ENCODE data around the gene OGDH.
A peak's percentile ranks its signal among the peaks of the same experiment; 100 is the strongest.

Gene OGDH

GRCh38 chr7:44738051-44738723 lies 131.8 kb downstream of the OGDH start:
- no peak for DNase-seq (ENCODE audit: low read depth in 2 of 2)

DNA sequence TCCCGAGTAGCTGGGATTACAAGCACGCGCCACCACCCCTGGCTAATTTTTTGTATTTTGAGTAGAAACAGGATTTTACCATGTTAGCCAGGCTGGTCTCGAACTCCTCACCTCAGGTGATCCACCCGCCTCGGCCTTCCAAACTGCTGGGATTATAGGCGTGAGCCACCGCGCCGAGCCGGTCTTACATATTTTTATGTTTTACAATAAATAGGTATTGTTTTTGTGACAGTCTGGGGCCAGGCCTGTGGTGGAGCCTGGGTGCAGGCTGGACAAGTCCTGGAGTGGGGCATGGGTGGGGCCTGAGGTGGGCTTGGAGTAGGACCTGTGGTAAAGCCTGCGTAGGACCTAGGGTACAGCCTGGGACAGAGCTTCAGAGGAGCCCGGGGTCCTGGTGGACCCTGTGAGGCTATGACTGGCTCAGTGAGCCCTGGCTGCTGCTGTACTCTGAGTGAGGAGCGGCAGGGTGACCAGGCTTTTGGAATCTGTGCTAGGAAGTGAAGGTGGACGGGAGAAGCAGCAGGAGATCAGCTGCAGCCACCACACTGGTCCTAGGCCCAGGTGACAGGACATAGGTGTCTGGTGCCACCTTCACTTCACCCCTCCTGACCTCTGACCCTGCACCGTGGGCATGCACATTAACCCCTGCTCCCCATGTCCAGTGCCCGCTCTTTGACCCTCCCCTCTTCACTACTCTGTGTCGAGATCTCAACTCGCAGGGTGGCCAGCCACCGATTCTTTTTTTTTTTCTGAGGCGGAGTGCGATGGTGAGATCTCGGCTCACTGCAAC lies 132.6 kb downstream of the OGDH start:
- DNase-seq (ENCODE audit: low read depth in 2 of 2): no peak

DNA sequence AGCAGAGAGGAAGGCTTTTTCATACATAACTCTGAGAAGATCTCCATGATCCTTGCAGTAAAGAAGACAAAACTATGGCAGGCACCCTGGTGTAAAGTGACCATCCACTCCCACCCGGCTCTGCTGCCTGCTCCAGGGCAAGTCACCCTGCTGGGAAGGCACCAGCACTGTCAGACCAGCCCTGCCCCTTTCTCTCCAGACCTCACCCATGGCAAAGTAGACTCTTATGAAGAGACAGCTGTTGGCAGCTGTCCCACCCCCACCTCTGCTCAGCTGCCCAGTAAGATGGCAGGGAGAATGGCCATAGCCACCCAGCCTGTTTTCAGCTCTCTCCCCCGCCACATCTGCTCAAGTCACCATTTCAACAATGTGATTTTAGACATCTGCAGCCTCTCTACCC lies 133.6 kb downstream of the OGDH start:
- no peak for DNase-seq (ENCODE audit: low read depth in 2 of 2)

DNA sequence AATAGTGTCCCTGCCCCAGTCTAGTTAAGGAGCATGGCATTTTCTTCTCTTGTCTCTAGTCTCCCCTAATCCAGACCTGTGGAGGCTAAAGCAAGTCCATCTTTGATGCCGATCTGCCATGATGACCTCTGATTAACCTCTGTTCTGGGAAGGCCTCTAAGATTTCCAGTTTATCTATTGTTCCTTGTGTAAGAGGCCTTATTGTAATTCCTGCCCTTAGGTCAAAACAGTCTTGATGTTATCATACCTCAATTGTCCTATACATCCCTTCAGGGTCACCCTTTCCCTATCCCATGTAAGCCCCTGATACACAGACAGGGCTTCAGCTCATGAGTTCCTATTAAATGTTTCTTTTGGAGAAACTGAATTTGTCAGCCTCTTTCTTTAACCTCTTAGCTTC lies 137.3 kb downstream of the OGDH start:
- DNase-seq (ENCODE audit: low read depth in 2 of 2): no peak

- DNase-seq (ENCODE audit: low read depth in 2 of 2): peak; percentile 90 to 91
Observed at GRCh38 chr7:44748045-44748947, 141.9 kb downstream of the OGDH start, which contains the start of gene ZMIZ2. Gene ZMIZ2 (plus strand): TSS chr7:44748847. CDS start chr7:44756250, 7,403 bp downstream.

DNA sequence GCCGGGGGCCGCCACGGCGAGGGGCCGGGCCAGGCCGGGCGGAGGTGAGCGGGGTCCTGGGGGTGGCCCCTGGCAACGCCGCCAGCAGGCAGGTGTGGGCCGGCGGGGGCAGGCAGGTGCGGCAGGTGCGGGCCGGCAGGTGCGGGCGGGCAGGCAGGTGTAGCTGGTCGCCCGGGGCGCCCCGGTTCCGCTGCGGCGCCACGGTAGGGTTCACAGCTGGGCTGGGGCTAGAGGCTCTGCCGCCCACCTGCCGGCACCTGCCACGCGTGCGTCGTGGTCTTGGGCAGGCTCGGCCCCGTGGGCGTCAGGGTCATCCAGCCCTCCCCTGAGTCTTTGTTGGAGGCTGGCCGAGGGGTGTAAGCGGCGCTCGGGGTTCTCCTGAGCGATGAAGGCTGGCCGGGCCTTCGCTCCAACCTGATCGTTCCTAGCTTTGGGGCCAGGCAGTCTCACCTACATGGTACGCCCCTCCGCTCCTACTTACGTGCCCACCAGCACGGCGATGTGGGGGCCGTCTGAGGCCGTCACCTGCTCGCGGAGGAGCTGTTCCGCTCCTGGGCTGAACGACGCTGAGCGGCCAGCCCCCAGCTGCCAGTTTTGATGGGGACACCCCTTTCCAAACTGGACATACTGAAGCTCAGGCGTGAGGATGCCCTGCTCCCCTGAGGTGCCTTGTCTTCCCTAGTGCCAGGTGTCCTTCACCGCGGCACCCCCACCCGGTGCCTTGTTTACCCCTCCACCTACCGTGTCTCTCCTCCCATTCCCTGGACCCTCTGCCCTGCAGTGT lies 142.7 kb downstream of the OGDH start:
- DNase-seq (ENCODE audit: low read depth in 2 of 2): no peak

DNA sequence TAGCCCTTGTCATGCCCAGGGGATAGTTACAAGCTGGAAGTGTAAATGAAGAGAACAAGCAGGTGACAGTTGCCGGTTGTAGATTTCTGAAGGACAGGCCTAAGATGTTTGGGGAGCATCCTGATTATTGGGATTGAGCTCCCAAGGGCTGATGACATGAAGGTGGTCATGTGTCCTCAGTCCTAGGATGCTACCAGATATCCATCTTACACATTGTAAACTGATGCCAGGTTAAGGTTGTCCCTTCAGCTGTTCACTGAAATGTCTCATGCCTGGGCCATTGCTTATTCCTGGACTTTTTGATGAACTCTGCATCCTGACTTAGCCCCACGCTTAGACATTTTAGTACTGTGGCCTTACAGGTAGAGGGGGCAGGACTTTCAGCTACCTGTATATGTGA lies 143.6 kb downstream of the OGDH start:
- DNase-seq (ENCODE audit: low read depth in 2 of 2): no peak

DNA sequence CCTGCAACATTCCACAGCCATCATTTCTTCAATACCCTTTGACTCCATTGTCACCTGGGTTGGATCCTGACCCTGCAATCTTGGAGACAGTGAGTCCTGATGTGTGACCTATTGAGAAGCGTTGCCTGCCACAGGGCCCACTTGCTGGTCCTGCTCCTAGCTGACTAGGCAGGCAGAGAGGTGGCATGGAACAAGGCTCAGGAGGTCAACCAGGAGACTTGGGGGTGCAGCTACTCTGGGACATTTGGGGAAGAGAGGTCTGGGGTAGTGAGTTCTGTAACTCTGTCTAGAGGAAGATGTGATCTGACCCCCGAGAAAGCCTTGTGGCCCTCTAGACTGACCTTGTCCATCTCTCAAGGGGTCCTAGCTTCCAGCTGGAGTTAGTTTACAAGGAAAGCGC lies 144.0 kb downstream of the OGDH start:
- no peak for DNase-seq (ENCODE audit: low read depth in 2 of 2)

DNA sequence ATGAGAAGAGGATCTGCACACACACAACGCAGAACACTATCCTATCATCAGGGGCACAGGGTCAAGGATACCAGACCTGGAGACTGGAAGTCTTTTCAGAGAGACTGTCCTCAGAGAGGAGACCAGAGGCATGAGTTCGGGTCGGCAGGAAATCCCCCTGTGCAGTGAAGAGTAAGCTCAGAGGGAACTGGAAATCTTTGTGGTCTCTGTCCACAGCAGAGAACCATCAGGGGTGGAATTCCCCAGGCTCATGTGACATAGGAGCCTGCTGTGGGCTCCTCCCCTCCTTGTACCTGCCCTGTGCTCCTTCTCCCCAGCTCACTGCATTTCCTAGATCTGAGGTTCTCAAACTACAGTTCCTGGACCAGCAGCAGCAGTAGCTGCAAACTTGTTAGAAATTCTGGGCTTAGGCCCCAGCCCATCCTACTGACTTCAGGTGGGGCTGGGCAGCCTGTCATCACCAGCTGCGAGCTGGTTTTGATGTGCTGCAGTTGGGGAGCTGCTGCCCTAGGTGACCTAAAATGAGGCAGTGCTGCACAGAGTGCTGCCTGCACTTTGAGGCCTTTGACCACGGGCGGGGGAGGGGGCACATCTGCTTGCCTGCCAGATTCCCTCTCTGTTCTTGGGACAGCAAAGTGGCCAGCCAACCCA lies 144.6 kb downstream of the OGDH start:
- DNase-seq (ENCODE audit: low read depth in 2 of 2): no peak

DNA sequence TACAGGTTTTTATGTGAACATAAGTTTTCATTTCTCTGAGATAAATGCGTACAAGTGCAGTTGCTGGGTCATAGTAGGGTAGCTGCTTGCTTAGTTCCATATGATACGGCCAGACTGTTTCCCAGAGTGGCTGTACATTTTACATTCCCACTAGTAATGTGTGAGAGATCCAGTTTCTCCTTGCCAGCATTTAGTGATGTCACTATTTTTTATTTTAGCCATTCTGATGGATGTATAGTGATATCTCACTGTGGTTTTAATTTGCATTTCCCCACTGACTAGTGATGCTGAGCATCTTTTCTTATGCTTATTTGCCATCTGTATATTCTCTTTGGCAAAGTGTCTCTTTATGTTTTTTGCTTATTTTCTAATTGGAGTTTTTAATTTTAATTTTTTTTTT lies 146.4 kb downstream of the OGDH start:
- no peak for DNase-seq (ENCODE audit: low read depth in 2 of 2)

DNA sequence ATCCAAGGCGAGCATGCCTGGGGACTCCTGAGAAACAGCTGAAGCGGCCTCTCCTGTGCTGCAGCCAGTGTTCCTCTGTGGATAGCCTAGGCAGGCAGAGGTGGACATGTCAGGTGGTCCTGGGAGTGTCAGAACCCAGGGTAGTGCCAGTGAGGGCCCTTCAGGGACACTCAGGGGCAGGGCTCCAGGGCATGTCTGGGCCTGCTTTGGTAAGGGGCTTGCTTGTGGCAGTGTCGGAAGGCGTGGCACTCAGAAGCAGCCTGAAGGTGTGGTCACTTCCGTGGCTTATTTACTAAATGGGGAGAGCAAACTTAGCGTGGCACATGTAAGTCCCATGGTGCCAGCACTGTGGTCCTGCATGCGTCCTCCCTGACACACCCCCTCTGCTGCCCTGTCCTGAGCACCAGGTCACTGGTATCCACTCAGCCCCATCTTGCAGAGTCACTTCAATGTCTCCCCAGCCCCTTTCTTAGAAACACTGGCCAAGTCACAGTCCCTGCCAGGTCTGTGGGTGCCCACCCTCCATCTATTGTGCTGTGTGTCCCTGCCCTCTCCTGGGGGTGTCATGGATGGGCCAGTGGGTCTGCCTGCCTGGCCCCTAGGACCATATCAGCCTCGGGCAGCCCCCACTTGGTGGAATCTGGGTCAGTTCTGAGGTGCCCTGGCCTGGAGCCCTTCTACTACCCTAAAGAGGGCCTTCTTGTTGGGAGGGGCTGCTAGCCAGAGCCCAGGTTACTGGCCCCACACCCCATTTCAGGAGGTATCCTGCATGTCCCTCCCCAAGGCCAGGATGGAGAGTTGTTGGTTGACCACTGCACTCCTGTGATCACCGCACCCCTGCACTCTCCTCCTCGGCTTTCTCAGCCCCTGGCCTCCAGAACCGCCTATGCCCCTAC lies 148.6 kb downstream of the OGDH start:
- no peak for DNase-seq (ENCODE audit: low read depth in 2 of 2)

DNA sequence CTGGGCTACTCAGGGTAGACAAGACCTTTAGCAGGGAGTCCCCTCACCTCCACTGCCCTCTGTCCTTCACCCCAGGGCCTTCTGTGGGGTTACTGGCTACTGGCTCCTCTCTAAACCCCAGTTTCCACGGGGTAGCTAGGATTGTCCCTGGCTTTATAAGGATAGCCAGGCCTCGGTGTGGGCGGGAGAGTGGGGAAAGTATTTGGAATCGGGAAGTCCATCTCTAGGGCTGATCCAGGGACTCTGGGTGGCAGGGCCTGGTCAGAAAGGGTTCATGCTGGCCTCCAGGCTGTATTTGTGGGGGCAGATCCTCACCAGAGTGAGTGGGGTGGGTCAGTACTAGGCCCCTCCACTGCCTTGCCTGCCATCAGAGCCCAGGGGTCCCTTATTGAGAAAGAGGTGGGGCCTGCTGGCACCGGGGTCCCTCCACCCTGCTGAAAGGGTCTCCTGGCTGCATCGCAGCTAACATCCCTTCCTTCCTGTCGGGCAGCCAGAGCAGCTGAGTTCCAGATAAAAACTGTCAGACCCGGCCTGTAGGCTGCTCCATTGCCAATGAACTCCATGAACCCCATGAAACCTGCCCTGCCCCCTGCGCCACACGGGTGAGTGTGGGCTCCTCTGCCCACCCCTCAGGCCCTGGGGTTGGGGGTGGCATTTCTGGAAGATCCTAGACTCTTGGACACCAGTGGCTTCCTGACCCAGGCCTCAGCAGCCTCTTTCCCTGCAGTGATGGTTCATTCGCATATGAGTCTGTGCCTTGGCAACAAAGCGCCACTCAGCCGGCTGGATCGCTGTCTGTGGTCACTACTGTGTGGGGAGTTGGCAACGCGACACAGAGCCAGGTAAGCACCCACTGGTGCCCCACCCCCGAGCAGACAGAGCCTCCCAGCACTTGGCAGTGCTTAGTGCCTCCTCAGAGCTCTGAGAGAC lies 149.5 kb downstream of the OGDH start:
- DNase-seq (ENCODE audit: low read depth in 2 of 2): no peak

DNA sequence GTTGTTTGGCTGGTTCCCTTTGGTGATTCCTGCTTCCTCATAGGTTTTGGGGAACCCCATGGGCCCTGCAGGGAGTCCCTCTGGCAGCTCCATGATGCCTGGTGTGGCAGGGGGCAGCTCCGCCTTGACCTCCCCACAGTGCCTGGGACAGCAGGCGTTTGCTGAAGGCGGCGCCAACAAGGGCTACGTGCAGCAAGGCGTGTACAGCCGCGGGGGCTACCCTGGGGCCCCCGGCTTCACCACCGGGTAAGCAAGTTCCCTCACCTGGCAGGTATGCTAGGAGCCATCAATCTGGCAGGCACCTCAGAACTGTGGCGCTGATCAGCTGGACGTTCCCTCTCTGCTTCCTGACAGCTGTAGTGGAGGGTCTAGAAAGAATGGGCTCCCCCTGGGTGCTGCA lies 150.5 kb downstream of the OGDH start:
- DNase-seq (ENCODE audit: low read depth in 2 of 2): no peak

DNA sequence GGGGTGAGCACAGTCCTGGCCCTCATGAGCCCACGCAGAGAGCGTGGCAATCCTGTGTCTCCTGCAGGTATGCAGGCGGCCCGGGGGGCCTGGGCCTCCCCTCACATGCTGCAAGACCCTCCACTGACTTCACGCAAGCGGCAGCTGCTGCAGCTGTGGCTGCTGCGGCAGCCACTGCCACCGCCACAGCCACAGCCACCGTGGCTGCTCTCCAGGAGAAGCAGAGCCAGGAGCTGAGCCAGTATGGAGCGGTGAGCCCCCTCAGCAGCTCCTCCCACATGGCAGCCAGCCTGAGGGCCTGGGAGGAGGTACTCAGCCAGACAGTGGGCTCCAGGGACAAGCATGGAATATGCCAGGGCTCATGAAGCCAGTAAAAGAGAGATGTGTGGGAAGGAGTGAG lies 150.9 kb downstream of the OGDH start:
- DNase-seq (ENCODE audit: low read depth in 2 of 2): no peak

- no peak for DNase-seq (ENCODE audit: low read depth in 2 of 2)
Observed at GRCh38 chr7:44757739-44758138, 151.3 kb downstream of the OGDH start.

Measured in stimulated activated CD8-positive, alpha-beta memory T cell treated with anti-CD3 and anti-CD28 coated beads, Interleukin-7, amount 100 ng/mL, for 1 hour (primary cell).